Neural progenitor cell (in vitro differentiated cells): ENCODE results near the gene RGS5. TPM values are rescaled to one million over a fixed set of nuclear protein-coding genes. Genes with fewer than 3 reads are reported as not detected.

ENCODE experiments used
- DNase-seq: peaks from one replicate; pipeline ENCODE4 v3.0.0-alpha.2; 2016; ENCODE audit warnings: low spot score
- H2AFZ ChIP-seq: fragments of 200-600 bp; sonication (generic); replicated peaks from 2 replicates; pipeline ENCODE4 v1.6.1; 2016; ENCODE audit warnings: antibody characterized with exemption
- H3F3A ChIP-seq: fragments of 200-600 bp; sonication (generic); 2 replicates; pipeline ENCODE4 v1.6.1; 2016; ENCODE audit warnings: antibody characterized with exemption, low read depth
- H3K27ac ChIP-seq: fragments of 200-600 bp; sonication (generic); 2 replicates; pipeline ENCODE4 v1.5.1; 2016; ENCODE audit warnings: mild to moderate bottlenecking
- H3K27me3 ChIP-seq: fragments of 200-600 bp; sonication (generic); 2 replicates; pipeline ENCODE4 v1.6.1; 2016; ENCODE audit warnings: mild to moderate bottlenecking, moderate library complexity
- H3K36me3 ChIP-seq: fragments of 200-600 bp; sonication (generic); 2 replicates; pipeline ENCODE4 v1.5.1; 2016
- H3K4me1 ChIP-seq: fragments of 200-600 bp; sonication (generic); 2 replicates; pipeline ENCODE4 v1.6.1; 2016; ENCODE audit warnings: mixed run types
- H3K4me2 ChIP-seq: fragments of 200-600 bp; sonication (generic); 2 replicates; pipeline ENCODE4 v1.6.1; 2016
- H3K4me3 ChIP-seq: fragments of 200-600 bp; sonication (generic); 2 replicates; pipeline ENCODE4 v1.5.1; 2016
- H3K79me2 ChIP-seq: fragments of 200-600 bp; sonication (generic); 2 replicates; pipeline ENCODE4 v1.6.1; 2016; ENCODE audit warnings: low read depth
- H3K9ac ChIP-seq: fragments of 200-600 bp; sonication (generic); 2 replicates; pipeline ENCODE4 v1.6.1; 2016
- H3K9me3 ChIP-seq: fragments of 200-600 bp; sonication (generic); 2 replicates; pipeline ENCODE4 v1.5.1; 2016; ENCODE audit warnings: low read depth
- H4K20me1 ChIP-seq: fragments of 200-600 bp; sonication (generic); 2 replicates; pipeline ENCODE4 v1.6.1; 2016; ENCODE audit warnings: low read depth
- H3K27ac Mint-ChIP-seq: 3 replicates; pipeline ENCODE4 v1.8.0; 2021; ENCODE audit warnings: mixed read lengths
- H3K27me3 Mint-ChIP-seq: 2 replicates; pipeline ENCODE4 v1.8.0; 2022; ENCODE audit warnings: low read depth, mild to moderate bottlenecking, inconsistent platforms, moderate library complexity, mixed read lengths; ENCODE audit not compliant: insufficient read depth
- H3K36me3 Mint-ChIP-seq: 3 replicates; pipeline ENCODE4 v1.8.0; 2021; ENCODE audit warnings: mixed read lengths
- H3K4me1 Mint-ChIP-seq: 3 replicates; pipeline ENCODE4 v1.8.0; 2021; ENCODE audit warnings: mixed read lengths
- H3K4me3 Mint-ChIP-seq: 3 replicates; pipeline ENCODE4 v1.8.0; 2021; ENCODE audit warnings: mild to moderate bottlenecking, moderate library complexity, mixed read lengths
- H3K9me3 Mint-ChIP-seq: 3 replicates; pipeline ENCODE4 v1.8.0; 2020; ENCODE audit warnings: mixed read lengths
- CTCF ChIP-seq: fragments of 200-600 bp; sonication (generic); IDR thresholded peaks from 2 replicates; pipeline ENCODE4 v1.5.1; 2017; ENCODE audit warnings: antibody characterized with exemption, mild to moderate bottlenecking
- EZH2 ChIP-seq: fragments of 200-600 bp; sonication (generic); IDR thresholded peaks from 2 replicates; pipeline ENCODE4 v1.6.1; 2017; ENCODE audit warnings: antibody characterized with exemption, mild to moderate bottlenecking, moderate library complexity
- EZH2phosphoT487 ChIP-seq: fragments of 200-600 bp; sonication (generic); IDR thresholded peaks from 2 replicates; pipeline ENCODE4 v1.6.1; 2017; ENCODE audit warnings: antibody characterized with exemption
- total RNA-seq: library from RNA; depleted of rRNA; stranded (reverse); fragments of >200 nt; gene quantifications from 2 replicates; pipeline ENCODE4 v1.2.3, GENCODE V29; 2015; ENCODE audit warnings: low replicate concordance

The RGS5 gene
- total RNA-seq, 1 donor from 2014 or later, result 8.0 TPM

DNA sequence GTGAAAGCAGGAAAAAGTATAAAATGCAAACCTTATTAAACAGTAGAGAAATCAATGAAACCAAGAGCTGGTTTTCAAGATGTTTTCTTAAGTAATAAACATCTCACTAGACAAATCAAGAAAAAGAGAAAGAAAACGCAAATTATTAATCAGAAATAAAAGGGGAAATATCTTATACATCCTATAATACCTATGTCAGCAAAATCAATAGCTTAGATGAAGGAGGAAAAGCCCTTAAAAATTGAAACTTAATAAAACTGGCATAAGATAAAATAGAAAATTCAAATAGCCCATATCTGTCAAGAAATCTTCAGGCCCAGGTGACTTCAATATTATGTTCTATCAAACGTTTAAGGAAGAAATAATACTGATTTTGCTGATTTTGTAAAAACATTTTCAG lies 74.4 kb downstream of the RGS5 start:
- TF ChIP-seq EZH2 (no peak), CTCF (no peak), EZH2phosphoT487 (no peak)
- Histone ChIP-seq H3K27ac (no peak overlapping the region), H3K4me3 (no peak overlapping the region), H3K9me3 (no peaks in the 10 kb centered on the region), H3K4me1 (no peaks in the 10 kb centered on the region), H3K27me3 (no peaks in the 10 kb centered on the region), H2AFZ (no peak overlapping the region), H3K9ac (no peak overlapping the region), H3K36me3 (no peaks in the 10 kb centered on the region), H4K20me1 (no peaks in the 10 kb centered on the region), H3F3A (peaks cover 3% of the 10 kb centered on the region), H3K79me2 (no peaks in the 10 kb centered on the region), H3K4me2 (no peak overlapping the region)
- no peak overlapping the region for H3K27ac Mint-ChIP-seq
- no peaks in the 10 kb centered on the region for H3K4me1 Mint-ChIP-seq
- peaks cover 3% of the 10 kb centered on the region for H3K27me3 Mint-ChIP-seq
- H3K4me3 Mint-ChIP-seq, result no peak overlapping the region
- DNase-seq, result no peak
- no peaks in the 10 kb centered on the region for H3K9me3 Mint-ChIP-seq
- H3K36me3 Mint-ChIP-seq, result no peaks in the 10 kb centered on the region

DNA sequence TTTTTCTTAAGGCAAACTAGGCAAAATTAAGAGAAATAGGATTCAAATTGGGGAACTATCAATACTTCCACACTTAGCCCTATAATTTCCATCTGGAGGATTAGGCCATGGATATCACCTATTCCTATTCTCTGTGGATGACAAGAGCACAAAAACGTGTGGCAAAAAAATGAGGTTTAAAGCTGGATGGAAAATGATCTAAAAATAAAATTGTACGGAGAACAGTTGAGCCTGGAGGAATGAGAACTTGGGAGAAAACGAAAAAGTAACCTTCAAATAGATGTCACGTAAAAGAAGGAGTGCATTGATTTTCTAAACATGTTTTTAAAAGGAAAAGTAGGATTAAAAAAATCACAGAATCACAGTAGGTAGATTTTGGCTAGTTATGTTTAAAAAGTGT lies 77.9 kb downstream of the RGS5 start:
- Histone ChIP-seq H3K4me1 (no peaks in the 10 kb centered on the region), H3F3A (peaks cover 3% of the 10 kb centered on the region), H3K27ac (no peak overlapping the region), H3K4me3 (no peak overlapping the region), H3K9me3 (no peaks in the 10 kb centered on the region), H2AFZ (no peak overlapping the region), H3K9ac (no peak overlapping the region), H3K27me3 (no peaks in the 10 kb centered on the region), H3K4me2 (no peak overlapping the region), H4K20me1 (no peaks in the 10 kb centered on the region), H3K79me2 (no peaks in the 10 kb centered on the region), H3K36me3 (no peaks in the 10 kb centered on the region)
- H3K27ac Mint-ChIP-seq, result no peak overlapping the region
- H3K4me1 Mint-ChIP-seq, result no peaks in the 10 kb centered on the region
- H3K36me3 Mint-ChIP-seq, result no peaks in the 10 kb centered on the region
- H3K27me3 Mint-ChIP-seq, result no peaks in the 10 kb centered on the region
- DNase-seq, result no peak
- TF ChIP-seq CTCF (no peak), EZH2 (no peak), EZH2phosphoT487 (no peak)
- H3K4me3 Mint-ChIP-seq, result no peak overlapping the region
- H3K9me3 Mint-ChIP-seq, result no peaks in the 10 kb centered on the region

DNA sequence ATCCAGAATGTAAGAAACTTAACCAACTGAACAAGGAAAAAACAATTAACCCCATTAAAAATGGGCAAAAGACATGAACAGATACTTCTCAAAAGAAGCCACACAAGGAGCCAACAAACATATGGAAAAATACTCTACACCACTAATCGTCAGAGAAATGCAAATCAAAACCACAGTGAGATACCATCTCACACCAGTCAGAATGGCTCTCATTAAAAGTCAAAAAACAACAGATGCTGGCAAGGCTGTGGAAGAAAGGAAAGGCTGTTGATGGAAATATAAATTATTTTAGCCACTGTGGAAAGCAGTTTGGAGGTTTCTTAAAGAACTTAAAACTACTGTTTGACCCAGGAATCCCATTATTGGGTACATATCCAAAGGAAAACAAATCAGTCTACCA lies 82.3 kb downstream of the RGS5 start:
- no peaks in the 10 kb centered on the region for H3K9me3 ChIP-seq
- H4K20me1 ChIP-seq, result no peaks in the 10 kb centered on the region
- no peaks in the 10 kb centered on the region for H3K36me3 ChIP-seq
- peaks cover 3% of the 10 kb centered on the region for H3F3A ChIP-seq
- no peak for DNase-seq
- H3K4me3 ChIP-seq, result no peak overlapping the region
- Mint-ChIP-seq H3K4me3 (no peak overlapping the region), H3K4me1 (no peaks in the 10 kb centered on the region), H3K27me3 (no peaks in the 10 kb centered on the region), H3K36me3 (no peaks in the 10 kb centered on the region), H3K27ac (no peak overlapping the region), H3K9me3 (no peaks in the 10 kb centered on the region)
- no peak overlapping the region for H2AFZ ChIP-seq
- H3K27me3 ChIP-seq, result no peaks in the 10 kb centered on the region
- no peak overlapping the region for H3K27ac ChIP-seq
- H3K9ac ChIP-seq, result no peak overlapping the region
- TF ChIP-seq CTCF (no peak), EZH2 (no peak), EZH2phosphoT487 (no peak)
- no peaks in the 10 kb centered on the region for H3K79me2 ChIP-seq
- H3K4me2 ChIP-seq, result no peak overlapping the region
- H3K4me1 ChIP-seq, result no peaks in the 10 kb centered on the region

GRCh38 chr1:163119707-163120106 lies 83.0 kb downstream of the RGS5 start:
- no peak for TF ChIP-seq EZH2
- TF ChIP-seq CTCF, result no peak
- no peak for TF ChIP-seq EZH2phosphoT487
- Histone ChIP-seq H3F3A (peaks cover 3% of the 10 kb centered on the region), H3K4me1 (no peaks in the 10 kb centered on the region), H3K27me3 (no peaks in the 10 kb centered on the region), H4K20me1 (no peaks in the 10 kb centered on the region), H3K79me2 (no peaks in the 10 kb centered on the region), H2AFZ (no peak overlapping the region), H3K36me3 (no peaks in the 10 kb centered on the region), H3K9ac (no peak overlapping the region), H3K4me2 (no peak overlapping the region), H3K27ac (no peak overlapping the region), H3K4me3 (no peak overlapping the region), H3K9me3 (no peaks in the 10 kb centered on the region)
- Mint-ChIP-seq H3K27me3 (no peaks in the 10 kb centered on the region), H3K36me3 (no peaks in the 10 kb centered on the region), H3K4me1 (no peaks in the 10 kb centered on the region), H3K4me3 (no peak overlapping the region), H3K27ac (no peak overlapping the region), H3K9me3 (no peaks in the 10 kb centered on the region)
- DNase-seq, result no peak
